HEK293 (cell line): Measurements from ENCODE around the gene FBL.
"Not testable (repeated sequence)": the region's sequence is repeated elsewhere in the genome, so short reads cannot be mapped to it uniquely, and the experiment has no call there.

ENCODE experiments used
- CTCF ChIA-PET: fragments of 350-600 bp; formaldehyde crosslinking; extraction: SDS; loops from one replicate; lab custom pipeline; 2021; ENCODE audit warnings: antibody characterized with exemption; lab: Yijun Ruan, JAX
- POLR2A ChIA-PET: fragments of 300-600 bp; formaldehyde crosslinking; extraction: SDS; loops from one replicate; lab custom pipeline; 2020; ENCODE audit warnings: antibody characterized with exemption, inconsistent platforms; lab: Yijun Ruan, JAX
- H3K27ac ChIP-seq: fragments of 200-500 bp; sonication (Bioruptor generic); 2 replicates; pipeline ENCODE4 v1.5.1; 2014; ENCODE audit warnings: low read depth, low read length, control low read depth, inconsistent platforms; ENCODE audit errors: extremely low read depth
- H3K36me3 ChIP-seq, 2 experiments: fragments of 200-500 bp in 1 of 2; sonication (Bioruptor generic) in 1 of 2; 1 replicate in 1 of 2; 2 replicates in 1 of 2; pipeline ENCODE4 v1.5.1; 2014 to 2017; ENCODE audit warnings: inconsistent platforms in 2 of 2, low read length in 2 of 2; ENCODE audit not compliant: control insufficient read depth in 2 of 2, insufficient read depth in 1 of 2
- H3K4me1 ChIP-seq: fragments of 200-500 bp; sonication (Bioruptor generic); 2 replicates; pipeline ENCODE4 v1.5.1; 2014; ENCODE audit warnings: mild to moderate bottlenecking, low read length, inconsistent platforms; ENCODE audit not compliant: control insufficient read depth, insufficient read depth
- H3K4me3 ChIP-seq: 2 replicates; pipeline ENCODE4 v1.5.1; 2011; ENCODE audit warnings: low read depth, mild to moderate bottlenecking, control low read depth, low read length, moderate library complexity
- H3K9me3 ChIP-seq: fragments of 200-500 bp; sonication (Bioruptor generic); 2 replicates; pipeline ENCODE4 v1.5.1; 2014; ENCODE audit warnings: low read depth, low read length, inconsistent platforms; ENCODE audit not compliant: control insufficient read depth, insufficient read depth
- BCL11B ChIP-seq: fragments of 450-650 bp; formaldehyde crosslinking; IDR thresholded peaks from 2 replicates; pipeline ENCODE4 v1.5.1; 2016; ENCODE audit warnings: low read depth, missing biosample characterization, missing genetic modification characterization
- BCL6B ChIP-seq: fragments of 450-650 bp; formaldehyde crosslinking; IDR thresholded peaks from 2 replicates; pipeline ENCODE4 v1.5.1; 2017; ENCODE audit warnings: missing biosample characterization, missing genetic modification characterization
- GLI4 ChIP-seq: fragments of 450-650 bp; formaldehyde crosslinking; IDR thresholded peaks from 2 replicates; pipeline ENCODE4 v1.5.1; 2016; ENCODE audit warnings: missing biosample characterization, missing genetic modification characterization
- KLF7 ChIP-seq: fragments of 450-650 bp; formaldehyde crosslinking; IDR thresholded peaks from 2 replicates; pipeline ENCODE4 v1.5.1; 2016; ENCODE audit warnings: missing biosample characterization, missing genetic modification characterization, borderline replicate concordance
- OSR2 ChIP-seq: fragments of 450-650 bp; formaldehyde crosslinking; IDR thresholded peaks from 2 replicates; pipeline ENCODE4 v1.5.1; 2016; ENCODE audit warnings: missing biosample characterization, missing genetic modification characterization
- SCRT1 ChIP-seq: fragments of 450-650 bp; formaldehyde crosslinking; IDR thresholded peaks from 2 replicates; pipeline ENCODE4 v1.5.1; 2016; ENCODE audit warnings: missing biosample characterization, missing genetic modification characterization, borderline replicate concordance
- ZBTB11 ChIP-seq: fragments of 450-650 bp; formaldehyde crosslinking; conservative IDR thresholded peaks from 2 replicates; pipeline ENCODE4 v1.5.1; 2016; ENCODE audit warnings: low read depth, missing biosample characterization, missing genetic modification characterization
- ZBTB17 ChIP-seq: fragments of 450-650 bp; formaldehyde crosslinking; IDR thresholded peaks from 2 replicates; pipeline ENCODE4 v1.5.1; 2016; ENCODE audit warnings: missing biosample characterization, missing genetic modification characterization
- ZBTB49 ChIP-seq: fragments of 450-650 bp; formaldehyde crosslinking; IDR thresholded peaks from 2 replicates; pipeline ENCODE4 v1.5.1; 2016; ENCODE audit warnings: missing biosample characterization, missing genetic modification characterization, low read depth
- ZBTB6 ChIP-seq: fragments of 450-650 bp; formaldehyde crosslinking; IDR thresholded peaks from 2 replicates; pipeline ENCODE4 v1.5.1; 2017; ENCODE audit warnings: missing biosample characterization, missing genetic modification characterization
- ZEB2 ChIP-seq: fragments of 450-650 bp; formaldehyde crosslinking; IDR thresholded peaks from 2 replicates; pipeline ENCODE4 v1.5.1; 2016; ENCODE audit warnings: missing biosample characterization, missing genetic modification characterization
- ZNF121 ChIP-seq: fragments of 450-650 bp; formaldehyde crosslinking; IDR thresholded peaks from 2 replicates; pipeline ENCODE4 v1.5.1; 2016; ENCODE audit warnings: missing biosample characterization, missing genetic modification characterization
- ZNF140 ChIP-seq: fragments of 450-650 bp; formaldehyde crosslinking; IDR thresholded peaks from 2 replicates; pipeline ENCODE4 v1.5.1; 2016; ENCODE audit warnings: missing biosample characterization, missing genetic modification characterization
- ZNF26 ChIP-seq: fragments of 450-650 bp; formaldehyde crosslinking; IDR thresholded peaks from 2 replicates; pipeline ENCODE4 v1.5.1; 2016; ENCODE audit warnings: missing biosample characterization, missing genetic modification characterization
- ZNF354C ChIP-seq: fragments of 450-650 bp; formaldehyde crosslinking; IDR thresholded peaks from 2 replicates; pipeline ENCODE4 v1.5.1; 2016; ENCODE audit warnings: missing biosample characterization, missing genetic modification characterization, low read depth, borderline replicate concordance
- ZNF521 ChIP-seq: fragments of 450-650 bp; formaldehyde crosslinking; IDR thresholded peaks from 2 replicates; pipeline ENCODE4 v1.5.1; 2017; ENCODE audit warnings: missing biosample characterization, mild to moderate bottlenecking, missing genetic modification characterization
- ZNF549 ChIP-seq: fragments of 450-650 bp; IDR thresholded peaks from 2 replicates; pipeline ENCODE4 v1.5.1; 2018; ENCODE audit warnings: missing biosample characterization, missing genetic modification characterization, mild to moderate bottlenecking, inconsistent platforms, moderate library complexity
- ZNF621 ChIP-seq: fragments of 450-650 bp; formaldehyde crosslinking; IDR thresholded peaks from 2 replicates; pipeline ENCODE4 v1.5.1; 2017; ENCODE audit warnings: missing biosample characterization, missing genetic modification characterization
- ZNF670 ChIP-seq: fragments of 450-650 bp; formaldehyde crosslinking; IDR thresholded peaks from 2 replicates; pipeline ENCODE4 v1.5.1; 2016; ENCODE audit warnings: missing biosample characterization, missing genetic modification characterization, low read depth
- ZNF747 ChIP-seq: fragments of 450-650 bp; formaldehyde crosslinking; IDR thresholded peaks from 2 replicates; pipeline ENCODE4 v1.5.1; 2016; ENCODE audit warnings: missing biosample characterization, missing genetic modification characterization
- ZSCAN23 ChIP-seq: fragments of 450-650 bp; formaldehyde crosslinking; IDR thresholded peaks from 2 replicates; pipeline ENCODE4 v1.5.1; 2016; ENCODE audit warnings: missing biosample characterization, missing genetic modification characterization
- ZSCAN30 ChIP-seq: fragments of 450-650 bp; IDR thresholded peaks from 2 replicates; pipeline ENCODE4 v1.5.1; 2018; ENCODE audit warnings: missing biosample characterization, mild to moderate bottlenecking, missing genetic modification characterization, moderate library complexity

The FBL gene

GRCh38 chr19:39891660-39892505 lies 45.7 kb upstream of the FBL start:
- H3K36me3 ChIP-seq, H3K27ac ChIP-seq, H3K4me3 ChIP-seq, H3K4me1 ChIP-seq, POLR2A ChIA-PET, H3K9me3 ChIP-seq: not testable (repeated sequence)
- CTCF ChIA-PET: interaction anchor here (0.6 to 0.7 kb wide), 2 partner anchors 167 to 1317 kb away, joined by 3 to 4 read pairs; no protein-coding TSS in a partner anchor
- peak; percentile 42; the same call in 1 of the 2 replicates for TF ChIP-seq ZNF121 (tag by site-specific recombination)

GRCh38 chr19:39890755-39891551 lies 44.8 kb upstream of the FBL start:
- no peaks in the 10 kb centered on the region; the same call in 1 of the 2 replicates for H3K9me3 ChIP-seq
- CTCF ChIA-PET: interaction anchor here (0.6 to 0.7 kb wide), 2 partner anchors 168 to 1316 kb away, joined by 3 to 4 read pairs; no protein-coding TSS in a partner anchor
- POLR2A ChIA-PET: interaction anchor here (1.5 kb wide), 1 partner anchor 80 kb away, joined by 3 read pairs; the partner anchor contains the start of gene PSMC4
- TF ChIP-seq ZNF747 (peak; percentile 83; the same call in 1 of the 2 replicates), ZBTB17 (tag by site-specific recombination) (peak; percentile 77), ZNF140 (tag by site-specific recombination) (no peak), GLI4 (tag by site-specific recombination) (no peak), ZSCAN30 (tag by site-specific recombination) (no peak), SCRT1 (tag by site-specific recombination) (no peak), BCL11B (tag by site-specific recombination) (peak; percentile 36; the same call in 1 of the 2 replicates), ZNF26 (tag by site-specific recombination) (no peak), ZBTB11 (tag by site-specific recombination) (no peak), ZNF354C (tag by site-specific recombination) (no peak), ZEB2 (tag by site-specific recombination) (no peak), ZNF670 (no peak), BCL6B (tag by site-specific recombination) (no peak), ZSCAN23 (tag by site-specific recombination) (no peak), KLF7 (tag by site-specific recombination) (no peak), ZBTB6 (no peak), ZNF521 (peak; percentile 69; the same call in 1 of the 2 replicates), OSR2 (no peak), ZNF621 (no peak), ZBTB49 (tag by site-specific recombination) (no peak), ZNF549 (tag by site-specific recombination) (no peak)

More at GRCh38 chr19:39890755-39891551, 44.8 kb upstream of the FBL start:
- Histone ChIP-seq H3K4me1 (no peaks in the 10 kb centered on the region), H3K27ac (no peak overlapping the region), H3K36me3 (no peaks in the 10 kb centered on the region), H3K4me3 (no peak overlapping the region)
